ENCODE data around the gene MANBA. TPM values are rescaled to one million over a fixed set of nuclear protein-coding genes. Genes with fewer than 3 reads are reported as not detected.

MANBA gene
- 10 to 100 TPM in 2 of 4 donors, 1 to 10 TPM in 2; 6.4 to 41.5 (median 17.8) TPM for total RNA-seq

DNA sequence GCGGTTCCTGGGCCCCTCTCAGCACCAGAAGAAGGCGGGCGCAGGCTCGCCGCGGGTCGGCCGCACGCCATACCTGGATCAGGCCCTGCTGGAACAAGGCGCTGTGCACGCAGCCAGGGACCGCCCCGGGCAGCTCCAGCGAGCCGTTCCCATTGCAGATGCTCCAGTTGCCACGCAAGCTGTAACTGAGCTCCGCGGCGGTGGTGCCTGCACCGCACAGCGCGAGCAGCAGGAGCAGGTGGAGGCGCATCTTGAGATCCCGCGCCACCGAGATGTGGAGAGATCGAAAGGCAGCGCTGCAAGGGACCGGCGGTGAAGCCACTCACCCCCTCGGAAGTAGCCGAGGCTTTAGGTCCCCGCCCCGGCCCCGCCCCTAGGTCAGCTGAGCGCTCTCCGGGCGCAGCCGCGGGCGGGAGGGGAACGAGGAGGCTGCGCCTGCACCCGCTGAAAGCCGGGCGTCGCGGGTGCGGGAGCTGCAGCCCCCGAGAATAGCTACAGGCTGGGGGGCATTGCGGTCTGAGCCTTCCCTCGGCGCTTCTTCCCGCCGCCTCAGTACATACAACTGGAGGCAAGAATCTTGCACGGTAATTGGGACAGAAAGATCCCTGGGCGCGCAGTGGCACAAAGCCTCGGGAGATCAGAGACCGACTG, at the start of gene MANBA:
Gene MANBA, minus strand, starts transcription at position 324 of the 651 bp plus-strand sequence. Its CDS starts 74 bp downstream, at position 250.
- Histone ChIP-seq H3K4me3 (peak within 1 kb of the TSS; percentile 64 to 66), H3K9me3 (no peaks in the 10 kb centered on the region), H3K36me3 (no peaks in the 10 kb centered on the region), H3K4me1 (no peaks in the 10 kb centered on the region), H3K27ac (peak within 1 kb of the TSS; percentile 69 to 71), H3K27me3 (no peaks in the 10 kb centered on the region)
- peak; percentile 73 to 77 for DNase-seq
- intact Hi-C loops (cut with DNase I; ENCODE audit: low total_unique reads): loop anchor here (10.0 kb wide), 1 partner anchor 64 kb away; the partner anchor contains the start of gene UBE2D3
- TF ChIP-seq POLR2A (IDR thresholded peaks at IDR 0.05): peak; percentile 55 to 62
- TF ChIP-seq, protein P1, sequence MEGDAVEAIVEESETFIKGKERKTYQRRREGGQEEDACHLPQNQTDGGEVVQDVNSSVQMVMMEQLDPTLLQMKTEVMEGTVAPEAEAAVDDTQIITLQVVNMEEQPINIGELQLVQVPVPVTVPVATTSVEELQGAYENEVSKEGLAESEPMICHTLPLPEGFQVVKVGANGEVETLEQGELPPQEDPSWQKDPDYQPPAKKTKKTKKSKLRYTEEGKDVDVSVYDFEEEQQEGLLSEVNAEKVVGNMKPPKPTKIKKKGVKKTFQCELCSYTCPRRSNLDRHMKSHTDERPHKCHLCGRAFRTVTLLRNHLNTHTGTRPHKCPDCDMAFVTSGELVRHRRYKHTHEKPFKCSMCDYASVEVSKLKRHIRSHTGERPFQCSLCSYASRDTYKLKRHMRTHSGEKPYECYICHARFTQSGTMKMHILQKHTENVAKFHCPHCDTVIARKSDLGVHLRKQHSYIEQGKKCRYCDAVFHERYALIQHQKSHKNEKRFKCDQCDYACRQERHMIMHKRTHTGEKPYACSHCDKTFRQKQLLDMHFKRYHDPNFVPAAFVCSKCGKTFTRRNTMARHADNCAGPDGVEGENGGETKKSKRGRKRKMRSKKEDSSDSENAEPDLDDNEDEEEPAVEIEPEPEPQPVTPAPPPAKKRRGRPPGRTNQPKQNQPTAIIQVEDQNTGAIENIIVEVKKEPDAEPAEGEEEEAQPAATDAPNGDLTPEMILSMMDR (IDR thresholded peaks at IDR 0.05): peak in 1 of 4 experiments; percentile 15

DNA sequence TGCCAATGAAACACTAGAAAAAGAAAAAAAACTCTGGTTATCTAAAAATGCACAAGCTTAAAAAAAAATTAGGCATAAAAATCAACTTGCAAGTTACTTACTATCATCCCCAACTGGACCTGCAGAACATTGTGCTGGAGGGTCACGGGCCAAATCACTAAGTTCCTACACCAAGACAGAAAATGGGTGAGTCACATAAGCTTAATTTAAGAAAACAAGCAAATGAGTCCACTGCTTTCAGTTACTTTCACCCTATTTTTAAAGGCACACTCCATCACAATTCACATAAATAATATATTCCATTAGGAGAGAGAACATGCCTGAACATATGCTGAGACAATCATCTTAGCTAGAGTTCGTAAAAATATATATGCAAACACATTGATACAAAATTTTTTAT, 48.9 kb upstream of the MANBA start:
- Histone ChIP-seq H3K9me3 (no peaks in the 10 kb centered on the region), H3K4me3 (no peak overlapping the region), H3K27me3 (no peaks in the 10 kb centered on the region), H3K4me1 (peaks cover 0 to 5% of the 10 kb centered on the region in 2 donors), H3K36me3 (no peaks in the 10 kb centered on the region), H3K27ac (no peak overlapping the region)
- intact Hi-C loops (cut with DNase I; ENCODE audit: low total_unique reads): no loop called here
- no peak for DNase-seq
- TF ChIP-seq POLR2A (IDR thresholded peaks at IDR 0.05): no peak
- TF ChIP-seq, protein P1 (IDR thresholded peaks at IDR 0.05): no peak

DNA sequence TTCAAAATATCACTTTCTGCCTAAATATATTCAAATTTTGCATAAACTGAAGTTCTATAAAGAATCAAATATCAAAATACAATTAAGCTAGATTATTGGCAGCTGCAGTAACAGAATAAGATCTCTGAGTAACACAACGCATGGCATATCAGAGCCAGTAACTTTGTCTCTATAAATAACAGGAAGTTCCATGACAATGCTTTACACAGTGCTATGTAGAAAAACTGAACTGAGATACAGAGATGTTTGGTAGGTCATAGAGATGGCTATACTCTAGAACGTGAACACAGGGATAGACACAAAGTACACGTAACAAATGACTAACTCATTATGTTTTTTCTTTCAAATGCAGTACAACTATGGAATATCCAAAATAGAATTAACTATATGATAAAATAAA, 48.4 kb upstream of the MANBA start:
- no peak for DNase-seq
- Histone ChIP-seq H3K27me3 (no peaks in the 10 kb centered on the region), H3K27ac (no peak overlapping the region), H3K4me1 (peaks cover 0 to 5% of the 10 kb centered on the region in 2 donors), H3K4me3 (no peak overlapping the region), H3K9me3 (no peaks in the 10 kb centered on the region), H3K36me3 (no peaks in the 10 kb centered on the region)
- TF ChIP-seq POLR2A (IDR thresholded peaks at IDR 0.05): no peak
- TF ChIP-seq, protein P1 (IDR thresholded peaks at IDR 0.05): no peak
- intact Hi-C loops (cut with DNase I; ENCODE audit: low total_unique reads): no loop called here

DNA sequence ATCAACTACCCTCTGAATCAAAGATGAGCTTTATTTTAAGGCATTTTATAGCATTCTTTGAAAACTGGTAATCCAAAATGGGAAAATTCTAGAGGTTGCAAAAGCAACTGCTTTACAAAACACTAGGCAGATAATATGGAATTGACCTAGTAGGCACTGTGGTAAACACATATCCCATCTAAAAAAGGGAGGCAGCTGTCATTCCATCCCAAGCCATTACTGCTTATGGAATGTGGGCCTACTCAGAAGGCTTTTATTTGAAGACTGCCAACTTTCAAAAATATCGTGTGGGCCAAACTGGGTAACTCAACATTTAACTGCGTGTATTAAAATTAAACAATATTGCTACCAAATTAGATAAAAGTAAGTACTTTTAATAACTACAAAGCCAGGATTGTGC, 47.2 kb upstream of the MANBA start:
- H3K4me1 ChIP-seq: peaks cover 0 to 5% of the 10 kb centered on the region in 2 donors
- no peaks in the 10 kb centered on the region for H3K36me3 ChIP-seq

DNA sequence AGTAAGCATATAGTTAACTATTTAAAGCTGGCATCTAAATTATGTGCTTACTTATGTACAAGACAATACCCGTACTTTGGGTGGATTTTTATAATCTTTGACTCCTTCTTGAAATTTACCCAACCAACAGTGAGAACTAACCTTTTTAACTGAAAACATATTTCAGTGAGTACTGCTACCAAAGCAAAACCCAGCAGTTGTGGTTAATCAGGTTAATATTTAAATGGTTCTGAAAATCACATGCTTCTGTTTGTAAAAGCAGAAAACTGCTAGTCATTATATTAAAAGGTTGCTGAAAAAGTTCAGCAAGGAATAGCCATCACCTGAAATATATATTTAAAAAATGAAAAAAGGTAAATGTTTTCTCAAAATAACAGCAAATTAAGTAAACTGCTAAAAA, 46.6 kb upstream of the MANBA start:
- no peak for DNase-seq
- Histone ChIP-seq H3K9me3 (no peaks in the 10 kb centered on the region), H3K4me3 (no peak overlapping the region), H3K27me3 (no peaks in the 10 kb centered on the region), H3K27ac (no peak overlapping the region), H3K4me1 (peaks cover 0 to 5% of the 10 kb centered on the region in 2 donors), H3K36me3 (no peaks in the 10 kb centered on the region)
- intact Hi-C loops (cut with DNase I; ENCODE audit: low total_unique reads): no loop called here
- TF ChIP-seq, protein P1 (IDR thresholded peaks at IDR 0.05): no peak
- no peak for TF ChIP-seq POLR2A (IDR thresholded peaks at IDR 0.05)

More for the DNA sequence above, 47.2 kb upstream of the MANBA start:
- H3K27ac ChIP-seq: no peak overlapping the region
- H3K9me3 ChIP-seq: no peaks in the 10 kb centered on the region
- H3K27me3 ChIP-seq: no peaks in the 10 kb centered on the region
- DNase-seq: no peak
- intact Hi-C loops (cut with DNase I; ENCODE audit: low total_unique reads): no loop called here
- TF ChIP-seq POLR2A (IDR thresholded peaks at IDR 0.05): no peak
- TF ChIP-seq, protein P1 (IDR thresholded peaks at IDR 0.05): no peak
- no peak overlapping the region for H3K4me3 ChIP-seq

All from uterus (tissue), 4 donors.